ENCODE results near the gene MED16. TPM values are rescaled to one million over a fixed set of nuclear protein-coding genes. Genes with fewer than 3 reads are reported as not detected.

The MED16 gene
- total and polyA plus RNA-seq, 10 of the 15 experiments (the other 5 are each of a cell fraction or from before 2014, with no cell fraction given) = 0.56 to 51.1 (median 13.6) TPM

DNA sequence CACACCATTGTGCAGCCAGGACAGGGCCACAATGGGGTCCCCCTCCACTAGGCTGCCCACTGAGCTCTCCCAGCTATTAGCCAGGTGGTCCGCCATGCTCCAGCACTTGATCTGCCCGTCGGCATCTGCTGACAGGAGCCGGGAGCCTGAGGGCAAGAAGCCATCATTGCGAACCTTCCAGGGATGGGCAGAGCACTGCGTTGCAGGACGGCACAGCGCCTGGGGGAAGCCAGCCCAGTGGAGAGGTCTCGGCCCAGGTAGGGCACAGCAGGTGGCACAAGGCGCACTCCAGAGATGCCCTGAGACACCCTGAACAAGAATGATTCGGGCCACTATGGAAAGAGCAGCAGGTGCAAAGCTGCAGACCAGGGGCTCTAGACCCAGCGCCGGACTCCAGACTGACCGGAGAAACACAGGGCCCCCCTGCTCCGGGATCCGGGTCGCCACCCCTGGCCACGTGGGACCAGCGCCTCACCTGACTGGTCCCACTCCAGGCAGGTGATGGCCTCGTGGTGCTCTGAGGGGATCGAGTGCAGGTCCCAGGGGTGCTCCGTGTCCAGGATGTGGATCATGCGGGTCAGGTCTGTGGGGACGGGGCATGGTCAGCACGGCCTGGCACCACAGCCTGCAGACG is 3.2 kb downstream of the MED16 start:
- Histone ChIP-seq H3K4me1 (ENCODE audit: control insufficient read depth, insufficient read depth, low read length) (no peaks in the 10 kb centered on the region), H4K20me1 (ENCODE audit: control insufficient read depth, insufficient read depth) (no peaks in the 10 kb centered on the region), H3K27ac (ENCODE audit: control insufficient read depth, insufficient read depth) (no peak overlapping the region), H2AFZ (ENCODE audit: control insufficient read depth, low read depth, low read length) (no peak overlapping the region), H3K36me3 (ENCODE audit: control insufficient read depth in 2 of 2, insufficient read depth in 2 of 2, low read length in 1 of 2) (peaks cover 0 to 3% of the 10 kb centered on the region in 2 experiments; a peak in 3 of 4 replicates), H3K79me2 (ENCODE audit: control insufficient read depth, insufficient read depth, low read length) (peaks cover 7% of the 10 kb centered on the region), H3K4me3 (no peak overlapping the region), H3K27me3 (replicated peaks in 1 of 2; ENCODE audit: control insufficient read depth in 2 of 2, insufficient read depth in 2 of 2, low read length in 1 of 2) (no peaks in the 10 kb centered on the region), H3K4me2 (ENCODE audit: control insufficient read depth, insufficient read depth) (no peak overlapping the region), H3K9ac (ENCODE audit: control insufficient read depth, insufficient read depth, low read length) (no peak overlapping the region), H3K9me3 (replicated peaks; ENCODE audit: control insufficient read depth, insufficient read depth, low read length) (no peaks in the 10 kb centered on the region)
- WGBS (ENCODE audit: insufficient coverage, insufficient replicate concordance, low lambda C conversion rate, missing lambda C conversion rate) = 95% methylated on average over 25 of the region's 26 CpGs
- intact Hi-C loops (cut with micrococcal nuclease; ENCODE audit: unreplicated experiment) = no loop called here
- ChIA-PET RAD21 (ENCODE audit: unreplicated experiment) (no interaction called here), POLR2A (interaction anchor here (1.0 kb wide), 1 partner anchor 13 kb away, joined by 3 read pairs; no protein-coding TSS in a partner anchor), CTCF (no interaction called here), SMC1A (ENCODE audit: uncharacterized antibody, unreplicated experiment) (no interaction called here)
- TF ChIP-seq GATAD2B (conservative IDR thresholded peaks at IDR 0.05; ENCODE audit: low read depth) = no peak
- no peak for TF ChIP-seq ZNF207 (IDR thresholded peaks at IDR 0.05; ENCODE audit: borderline replicate concordance)
- TF ChIP-seq SIN3A (IDR thresholded peaks at IDR 0.05; ENCODE audit: low read depth, low read length) = no peak
- no peak for TF ChIP-seq E2F4 (IDR thresholded peaks at IDR 0.05; ENCODE audit: low read depth, low read length)
- TF ChIP-seq IKZF2 (IDR thresholded peaks at IDR 0.05) = no peak
- TF ChIP-seq, protein P1, sequence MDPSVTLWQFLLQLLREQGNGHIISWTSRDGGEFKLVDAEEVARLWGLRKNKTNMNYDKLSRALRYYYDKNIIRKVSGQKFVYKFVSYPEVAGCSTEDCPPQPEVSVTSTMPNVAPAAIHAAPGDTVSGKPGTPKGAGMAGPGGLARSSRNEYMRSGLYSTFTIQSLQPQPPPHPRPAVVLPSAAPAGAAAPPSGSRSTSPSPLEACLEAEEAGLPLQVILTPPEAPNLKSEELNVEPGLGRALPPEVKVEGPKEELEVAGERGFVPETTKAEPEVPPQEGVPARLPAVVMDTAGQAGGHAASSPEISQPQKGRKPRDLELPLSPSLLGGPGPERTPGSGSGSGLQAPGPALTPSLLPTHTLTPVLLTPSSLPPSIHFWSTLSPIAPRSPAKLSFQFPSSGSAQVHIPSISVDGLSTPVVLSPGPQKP (IDR thresholded peaks at IDR 0.05; ENCODE audit: low read depth, low read length) = no peak
- TF ChIP-seq NFIC (IDR thresholded peaks at IDR 0.05; ENCODE audit: low read depth, low read length) = no peak
- TF ChIP-seq, protein P2, sequence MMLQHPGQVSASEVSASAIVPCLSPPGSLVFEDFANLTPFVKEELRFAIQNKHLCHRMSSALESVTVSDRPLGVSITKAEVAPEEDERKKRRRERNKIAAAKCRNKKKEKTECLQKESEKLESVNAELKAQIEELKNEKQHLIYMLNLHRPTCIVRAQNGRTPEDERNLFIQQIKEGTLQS (IDR thresholded peaks at IDR 0.05; ENCODE audit: borderline replicate concordance, extremely low read depth, low read depth, low read length) = no peak
- TF ChIP-seq SREBF2 (IDR thresholded peaks at IDR 0.05; ENCODE audit: low read length) = no peak
- no peak for TF ChIP-seq MEF2B (IDR thresholded peaks at IDR 0.05; ENCODE audit: partially characterized antibody, poor library complexity, severe bottlenecking)
- TF ChIP-seq POLR2AphosphoS2 (IDR thresholded peaks at IDR 0.05; ENCODE audit: low read depth, low read length) = no peak
- no peak for TF ChIP-seq HSF1 (IDR thresholded peaks at IDR 0.05; ENCODE audit: low read depth, low read length)
- TF ChIP-seq HDAC6 (IDR thresholded peaks at IDR 0.05; ENCODE audit: unreplicated experiment) = no peak
- TF ChIP-seq FOXM1 (IDR thresholded peaks at IDR 0.05; ENCODE audit: low read depth, low read length) = no peak
- TF ChIP-seq, protein P3, sequence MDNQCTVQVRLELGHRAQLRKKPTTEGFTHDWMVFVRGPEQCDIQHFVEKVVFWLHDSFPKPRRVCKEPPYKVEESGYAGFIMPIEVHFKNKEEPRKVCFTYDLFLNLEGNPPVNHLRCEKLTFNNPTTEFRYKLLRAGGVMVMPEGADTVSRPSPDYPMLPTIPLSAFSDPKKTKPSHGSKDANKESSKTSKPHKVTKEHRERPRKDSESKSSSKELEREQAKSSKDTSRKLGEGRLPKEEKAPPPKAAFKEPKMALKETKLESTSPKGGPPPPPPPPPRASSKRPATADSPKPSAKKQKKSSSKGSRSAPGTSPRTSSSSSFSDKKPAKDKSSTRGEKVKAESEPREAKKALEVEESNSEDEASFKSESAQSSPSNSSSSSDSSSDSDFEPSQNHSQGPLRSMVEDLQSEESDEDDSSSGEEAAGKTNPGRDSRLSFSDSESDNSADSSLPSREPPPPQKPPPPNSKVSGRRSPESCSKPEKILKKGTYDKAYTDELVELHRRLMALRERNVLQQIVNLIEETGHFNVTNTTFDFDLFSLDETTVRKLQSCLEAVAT (IDR thresholded peaks at IDR 0.05) = no peak
- no peak for TF ChIP-seq BRCA1 (IDR thresholded peaks at IDR 0.05; ENCODE audit: low read depth, low read length)
- no peak for TF ChIP-seq STAT1 (conservative IDR thresholded peaks at IDR 0.05)
- no peak for DNase-seq (ENCODE audit: low read depth, low spot score)
- ATAC-seq = no peak
- in situ Hi-C loops (cut with MboI) = no loop called here
- no TSS peak for BruUV-seq (replicated peaks)
- no peak for FAIRE-seq
